ENCODE results near the gene SH3PXD2A. TPM values are rescaled to one million over a fixed set of nuclear protein-coding genes. Genes with fewer than 3 reads are reported as not detected.
"Not testable (repeated sequence)": the region's sequence is repeated elsewhere in the genome, so short reads cannot be mapped to it uniquely, and the experiment has no call there.

The SH3PXD2A gene
- total RNA-seq, 1 experiment from 2014 or later, result 1.2 TPM

- no peak for DNase-seq (ENCODE audit: low spot score)
Measured at GRCh38 chr10:103747193-103747865, 108.0 kb downstream of the SH3PXD2A start.

DNA sequence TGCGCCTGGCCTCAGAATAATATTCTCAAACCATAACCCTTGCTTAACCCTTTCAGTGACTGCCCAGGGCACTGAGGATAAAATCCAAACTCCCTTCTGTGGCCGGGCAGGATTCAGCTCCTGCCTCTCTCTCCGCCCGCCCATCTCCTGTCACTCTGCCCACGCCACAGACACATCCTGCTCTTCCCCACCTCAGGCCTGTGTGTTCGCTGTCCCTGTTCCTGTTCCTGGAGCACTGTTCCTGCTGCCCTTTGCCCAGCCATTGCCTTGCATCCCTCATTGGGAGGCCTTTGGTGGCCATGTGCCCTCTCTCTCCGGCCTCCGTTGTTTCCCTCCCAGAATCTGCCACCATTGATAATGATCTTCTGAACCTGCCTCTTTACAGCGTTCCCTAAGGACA lies 108.8 kb downstream of the SH3PXD2A start:
- DNase-seq (ENCODE audit: low spot score), result no peak

GRCh38 chr10:103745341-103746247 lies 109.8 kb downstream of the SH3PXD2A start:
- peak; percentile 39 for DNase-seq (ENCODE audit: low spot score)

DNA sequence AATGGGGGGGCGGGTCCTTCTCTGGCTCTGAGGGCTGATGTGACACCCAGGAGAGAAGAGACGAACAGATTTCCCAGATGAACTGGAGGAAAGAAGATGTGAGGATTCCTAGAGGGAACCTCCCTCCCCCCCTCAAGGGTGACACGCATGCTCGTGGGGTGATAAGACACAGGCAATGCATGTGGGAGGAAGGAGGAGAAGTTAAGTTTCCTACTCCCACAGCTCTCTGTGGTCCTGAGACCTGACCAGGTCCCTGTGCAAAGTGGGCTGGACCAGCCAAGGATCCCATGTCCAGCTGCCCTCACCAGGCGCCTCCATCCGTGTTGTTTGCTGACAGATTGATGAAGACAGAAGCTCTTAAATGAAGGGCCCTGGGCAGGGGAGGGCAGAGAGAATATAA lies 112.6 kb downstream of the SH3PXD2A start:
- no peak for DNase-seq (ENCODE audit: low spot score)

DNA sequence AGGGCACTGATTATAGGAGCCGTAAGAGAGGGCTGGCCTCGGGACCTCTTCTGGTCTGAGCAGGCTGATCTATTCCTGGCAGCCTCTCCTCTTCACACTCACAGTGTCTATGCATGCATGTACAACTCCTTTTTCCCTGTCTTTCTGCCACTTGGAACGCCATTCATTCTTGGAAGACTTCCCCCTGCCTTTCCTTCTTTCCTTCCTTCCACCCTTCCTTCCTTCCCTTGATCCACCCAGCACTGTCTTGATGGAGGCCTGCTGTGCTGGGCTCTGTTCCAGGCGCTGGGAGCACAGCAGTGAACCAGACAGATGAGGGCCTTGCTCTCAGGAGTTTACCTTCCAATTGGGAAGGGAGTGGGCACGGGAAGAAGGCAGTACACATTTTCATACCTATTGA lies 114.8 kb downstream of the SH3PXD2A start:
- no peak for DNase-seq (ENCODE audit: low spot score)

DNA sequence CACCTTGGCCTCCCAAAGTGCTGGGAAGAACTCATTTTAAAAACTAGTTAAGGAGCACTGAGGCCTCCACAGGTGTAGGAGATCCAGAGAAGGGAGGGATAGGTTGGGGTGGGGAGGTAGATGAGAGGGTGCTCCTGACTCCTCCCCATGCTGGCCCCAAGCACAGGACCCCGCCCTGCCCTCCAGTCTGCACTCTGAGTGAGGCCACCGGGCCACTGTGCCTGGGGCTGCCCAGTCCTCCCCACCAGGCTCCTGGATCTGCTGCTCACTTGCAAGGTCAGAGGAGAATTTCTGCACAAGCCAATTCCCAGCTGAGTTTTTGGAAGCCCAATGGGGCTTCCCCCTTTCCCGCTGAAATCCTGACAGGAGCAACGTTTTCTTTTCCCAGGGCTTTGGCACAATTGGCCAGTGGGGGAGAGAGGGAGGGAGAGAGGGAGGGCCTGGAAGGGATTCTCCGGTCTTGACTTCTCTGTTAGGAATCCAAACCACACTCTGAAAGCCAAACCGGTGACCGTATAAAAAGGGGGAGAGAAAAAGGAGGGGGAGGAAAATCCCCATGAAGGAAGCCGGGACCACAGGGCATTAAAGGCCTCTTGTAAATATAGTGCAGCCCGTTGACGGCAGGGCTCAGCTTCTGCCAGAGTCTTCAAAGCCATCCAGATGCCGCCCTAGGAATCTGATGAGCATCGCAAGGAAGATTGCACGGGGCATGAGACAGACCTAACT lies 116.2 kb downstream of the SH3PXD2A start:
- peak; percentile 90 for DNase-seq (ENCODE audit: low spot score)

DNA sequence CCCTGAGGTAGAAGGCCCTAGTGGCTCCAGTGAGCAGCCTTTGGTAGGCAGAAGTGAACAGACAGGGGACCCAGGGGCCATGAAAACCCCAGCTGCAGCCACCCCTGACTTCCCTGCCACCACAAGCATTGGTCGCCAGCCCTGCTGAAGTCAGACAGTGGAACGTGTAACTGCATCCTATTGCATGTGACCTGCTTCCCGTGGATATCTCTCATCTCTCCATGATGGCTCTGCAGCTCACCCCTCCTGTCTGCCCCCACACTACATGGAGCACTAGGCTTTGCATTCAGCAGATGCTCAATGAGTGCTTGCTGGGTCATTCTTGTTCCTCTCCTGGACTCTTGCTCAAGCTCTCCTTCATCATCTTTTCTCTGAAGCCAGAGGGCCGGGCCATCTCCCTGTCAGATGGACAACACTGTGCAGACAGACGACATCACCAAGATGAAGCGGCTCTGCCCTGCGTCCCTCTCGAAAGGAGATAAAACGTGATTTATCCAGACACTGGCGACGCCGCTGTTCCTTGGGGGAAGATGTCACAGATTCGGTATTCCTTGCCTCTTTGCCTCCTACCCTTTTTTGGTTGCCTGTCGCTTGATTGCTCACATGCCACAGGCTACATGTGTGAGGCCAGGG lies 117.5 kb downstream of the SH3PXD2A start:
- DNase-seq (ENCODE audit: low spot score), result no peak

DNA sequence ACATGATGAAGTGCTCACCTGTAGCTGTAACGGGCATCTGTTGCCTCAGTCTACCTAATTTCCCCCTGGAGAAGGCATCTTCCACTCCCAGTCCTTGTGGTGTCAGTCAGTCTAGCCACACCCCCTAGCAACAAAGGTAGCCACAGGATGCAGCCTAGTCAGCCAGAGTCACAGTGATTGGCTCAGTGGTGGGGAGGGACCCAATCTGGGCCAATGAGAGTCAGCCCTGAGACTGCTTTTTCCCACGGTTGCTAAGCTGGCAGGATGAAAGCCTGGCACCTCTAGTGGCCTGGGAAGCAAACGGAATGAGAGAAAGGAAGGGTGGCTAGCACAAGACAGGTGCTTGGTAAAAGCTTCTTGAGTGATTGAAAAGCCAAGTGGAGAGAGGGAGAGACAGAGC lies 118.6 kb downstream of the SH3PXD2A start:
- DNase-seq (ENCODE audit: low spot score), result peak; percentile 72

DNA sequence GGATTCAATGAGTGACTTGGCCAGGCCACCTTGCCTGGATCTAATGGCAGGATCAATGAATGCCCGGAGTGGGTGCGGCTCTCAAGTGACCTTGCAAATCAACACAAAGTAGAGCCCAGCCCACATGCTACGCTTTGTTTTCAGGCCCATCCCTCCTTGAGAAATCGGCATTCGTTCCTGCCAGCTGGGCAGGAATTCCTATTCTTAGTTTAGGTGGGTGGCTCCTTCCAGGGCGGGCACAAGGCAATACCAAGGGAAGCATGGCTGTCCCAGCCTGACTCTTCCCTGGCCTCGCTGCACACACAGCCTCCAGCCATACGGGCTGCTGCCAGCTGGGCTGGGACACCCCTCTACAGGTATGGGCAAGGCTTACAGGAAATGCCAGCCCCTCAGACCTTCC lies 119.3 kb downstream of the SH3PXD2A start:
- DNase-seq (ENCODE audit: low spot score), result no peak

- DNase-seq (ENCODE audit: low spot score), result no peak
Measured at GRCh38 chr10:103734731-103735130, 120.6 kb downstream of the SH3PXD2A start.

DNA sequence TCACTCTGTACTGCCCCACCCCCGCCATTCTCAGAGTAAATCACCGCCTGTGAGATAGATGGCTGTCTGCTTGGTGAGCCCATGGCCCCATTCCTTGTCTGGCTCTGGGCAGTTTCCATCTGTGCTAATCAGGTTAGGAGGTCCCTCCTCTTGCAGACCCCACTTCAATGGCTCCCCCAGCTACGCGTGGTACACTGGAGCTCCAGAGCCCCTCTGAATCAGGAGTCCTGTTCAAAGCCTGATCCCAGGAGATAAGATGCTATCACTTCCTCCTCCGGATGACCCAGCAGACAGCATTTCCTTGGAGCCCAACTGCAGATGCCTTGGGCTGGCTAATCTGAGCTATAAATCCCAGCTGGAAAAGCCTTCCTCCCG lies 122.3 kb downstream of the SH3PXD2A start:
- no peak for DNase-seq (ENCODE audit: low spot score)

GRCh38 chr10:103732339-103733044 lies 122.9 kb downstream of the SH3PXD2A start:
- no peak for DNase-seq (ENCODE audit: low spot score)

DNA sequence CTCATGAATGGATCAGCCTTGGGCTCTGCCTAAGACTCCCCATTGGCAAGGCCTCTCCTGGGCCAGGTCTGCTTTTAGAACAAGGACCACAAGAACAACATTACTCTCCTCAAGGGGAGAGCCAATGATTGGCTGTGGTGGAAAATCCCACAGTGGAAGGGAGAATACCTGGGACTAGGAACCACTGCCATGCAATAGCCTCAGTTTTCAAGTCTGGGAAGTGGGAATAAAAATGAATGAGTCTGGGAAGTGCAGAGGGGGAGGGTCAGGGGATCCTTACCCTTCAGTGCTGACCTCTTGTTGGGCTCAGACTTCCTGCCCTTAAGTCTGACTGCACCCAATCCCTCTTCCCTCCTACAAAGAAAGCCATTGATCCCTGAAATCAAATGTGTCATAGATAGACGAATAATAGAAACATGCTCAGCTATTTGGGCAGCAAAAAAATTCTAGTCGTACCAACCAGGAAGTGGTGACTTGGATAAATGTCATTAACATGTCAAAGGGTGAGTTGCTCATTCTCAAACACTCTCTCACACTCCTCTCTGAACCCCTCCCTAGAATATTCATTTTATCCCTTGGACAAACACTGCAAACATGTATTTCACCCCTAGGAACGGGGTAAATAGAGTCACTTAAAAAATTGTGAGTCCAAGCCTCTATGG lies 123.6 kb downstream of the SH3PXD2A start:
- no peak for DNase-seq (ENCODE audit: low spot score)

DNA sequence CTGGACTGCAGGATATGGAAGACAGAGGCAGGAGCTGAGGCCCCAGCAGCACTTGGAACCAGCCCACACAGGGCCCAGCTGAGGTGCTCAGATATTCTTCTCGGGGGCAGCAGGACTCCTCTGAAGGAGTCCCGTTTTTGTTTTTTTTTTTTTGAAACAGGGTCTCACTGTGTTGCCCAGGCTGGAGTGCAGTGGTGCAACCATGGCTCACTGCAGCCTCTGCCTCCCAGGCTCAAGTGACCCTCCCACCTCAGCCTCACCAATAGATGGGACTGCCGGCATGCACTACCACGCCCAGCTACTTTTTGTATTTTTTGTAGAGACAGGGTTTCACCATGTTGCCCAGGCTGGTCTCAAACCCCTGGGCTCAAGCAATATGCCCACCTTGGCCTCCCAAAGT lies 124.3 kb downstream of the SH3PXD2A start:
- DNase-seq (ENCODE audit: low spot score), result not testable (repeated sequence)

DNA sequence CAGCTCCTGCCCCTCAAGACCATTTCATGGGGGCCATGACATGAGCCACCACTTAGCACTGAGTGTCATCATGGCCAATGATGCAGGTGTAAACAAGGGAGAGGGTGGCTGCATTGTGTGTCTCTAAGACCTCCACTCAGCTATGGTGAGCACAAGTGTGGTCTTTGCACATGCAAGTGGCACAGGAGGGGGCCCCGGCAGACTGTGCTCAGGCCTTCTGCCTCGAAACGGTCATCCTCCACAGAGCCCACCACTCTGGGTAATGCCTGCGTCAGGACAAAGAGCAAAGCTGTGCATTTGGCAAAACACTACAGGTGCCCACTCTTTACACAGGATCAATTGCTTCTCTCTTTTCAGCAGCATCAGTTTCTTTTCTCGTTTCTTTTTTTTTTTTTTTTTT lies 125.5 kb downstream of the SH3PXD2A start:
- DNase-seq (ENCODE audit: low spot score), result no peak

- no peak for DNase-seq (ENCODE audit: low spot score)
Measured at GRCh38 chr10:103727991-103728689, 127.2 kb downstream of the SH3PXD2A start.

DNA sequence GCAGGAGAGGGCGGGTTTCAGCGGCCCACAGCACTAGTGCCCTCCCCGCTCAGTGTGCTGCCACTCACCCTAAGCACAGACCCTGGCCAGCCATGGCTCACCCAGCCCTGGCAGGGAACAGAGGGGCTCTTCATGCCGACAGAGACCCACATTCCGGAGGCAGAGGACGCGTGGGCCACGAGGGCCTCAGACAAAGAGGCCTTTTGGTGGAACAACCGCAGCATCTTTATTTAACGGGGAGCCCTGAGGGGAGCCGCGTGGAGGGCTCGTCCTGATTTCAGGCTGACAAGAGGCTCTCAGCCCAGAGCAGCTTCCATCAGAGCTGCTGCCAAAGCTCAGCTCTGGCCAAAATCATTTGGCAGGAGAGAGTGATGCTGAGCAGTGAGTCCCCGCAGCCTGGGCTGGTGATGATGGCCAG lies 127.8 kb downstream of the SH3PXD2A start:
- DNase-seq (ENCODE audit: low spot score), result no peak

DNA sequence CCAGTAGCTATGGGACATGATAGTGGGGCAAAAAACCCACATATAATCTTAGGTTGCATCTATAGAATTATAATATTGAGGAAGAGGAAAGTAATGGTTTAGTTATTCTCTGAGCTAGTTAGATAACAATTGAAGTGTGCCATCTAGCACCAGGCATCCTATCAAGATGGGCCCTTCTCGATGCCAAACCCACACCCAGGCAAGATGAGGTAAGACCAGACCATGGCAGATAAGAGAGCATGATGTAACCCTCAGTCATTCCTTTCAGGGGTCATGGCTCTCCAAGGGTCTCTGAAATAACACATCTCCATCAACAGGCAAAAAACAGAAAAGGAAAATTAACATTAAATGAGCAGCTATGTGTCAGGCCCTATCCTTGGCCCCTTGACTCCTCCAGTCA lies 128.7 kb downstream of the SH3PXD2A start:
- no peak for DNase-seq (ENCODE audit: low spot score)

- DNase-seq (ENCODE audit: low spot score), result no peak
Measured at GRCh38 chr10:103725242-103725641, 130.1 kb downstream of the SH3PXD2A start.

DNA sequence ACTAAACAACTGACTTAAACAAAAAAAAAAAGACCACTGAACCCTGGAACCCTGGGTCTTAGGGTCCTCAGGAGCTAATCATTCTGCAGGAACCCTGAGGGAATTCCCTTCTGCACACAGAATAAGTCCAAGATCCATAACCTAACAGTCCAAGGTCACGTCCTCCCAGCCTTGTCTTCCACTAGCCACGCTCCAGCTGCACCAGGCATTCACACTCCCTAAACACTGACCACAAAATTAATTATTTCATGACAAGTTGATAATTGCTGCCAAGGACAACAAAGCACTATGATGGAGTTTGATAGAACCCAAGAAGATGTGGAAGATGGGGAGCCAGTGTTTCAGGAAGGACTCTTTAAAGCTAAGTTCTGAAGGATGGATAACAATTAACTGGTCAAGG lies 130.6 kb downstream of the SH3PXD2A start:
- DNase-seq (ENCODE audit: low spot score), result no peak

All from H4 (cell line).